CD4-positive, alpha-beta memory T cell (primary cell): ENCODE results near the gene TMEM119. TPM values are rescaled to one million over a fixed set of nuclear protein-coding genes. Genes with fewer than 3 reads are reported as not detected.

Source experiments
- CTCF ChIA-PET: fragments of 350-600 bp; sonication (Branson Sonifier 250); formaldehyde crosslinking; loops from one replicate; lab custom pipeline; 2021; ENCODE audit warnings: inconsistent platforms; ENCODE audit not compliant: partially characterized antibody; lab: Charles Lee
- POLR2A ChIA-PET: fragments of 350-600 bp; sonication (Branson Sonifier 250); formaldehyde crosslinking; loops from one replicate; lab custom pipeline; 2021; ENCODE audit not compliant: partially characterized antibody; lab: Charles Lee
- DNase-seq, 5 donors: peaks; one replicate each; pipeline versions ENCODE4 v3.0.0 to v3.0.0-alpha.2; 2020 to 2022; ENCODE audit warnings: mixed read lengths in 1 of 5
- H3K27ac ChIP-seq: one replicate; pipeline ENCODE4 v1.7.0; 2013; ENCODE audit warnings: low read depth, low read length
- H3K27me3 ChIP-seq: 2 replicates; pipeline ENCODE4 v1.7.0; 2013; ENCODE audit warnings: mild to moderate bottlenecking, low read length, moderate library complexity; ENCODE audit not compliant: insufficient read depth
- H3K36me3 ChIP-seq: 2 replicates; pipeline ENCODE4 v1.7.0; 2013; ENCODE audit warnings: mild to moderate bottlenecking, low read length, moderate library complexity; ENCODE audit not compliant: insufficient read depth
- H3K4me1 ChIP-seq: 2 replicates; pipeline ENCODE4 v1.7.0; 2013; ENCODE audit warnings: mild to moderate bottlenecking, low read length, moderate library complexity; ENCODE audit not compliant: insufficient read depth
- H3K4me3 ChIP-seq, 2 donors: one replicate each; pipeline ENCODE4 v1.7.0; 2013; ENCODE audit warnings: low read length in 2 of 2, mild to moderate bottlenecking in 1 of 2
- H3K9me3 ChIP-seq, 2 donors: one replicate each; pipeline ENCODE4 v1.7.0; 2013; ENCODE audit warnings: low read length in 2 of 2, control low read depth in 1 of 2; ENCODE audit not compliant: control insufficient read depth in 1 of 2
- H3K27ac Mint-ChIP-seq, 7 donors: one replicate each; pipeline ENCODE4 v1.8.0; 2020 to 2021; ENCODE audit warnings: mixed read lengths in 7 of 7, mild to moderate bottlenecking in 6 of 7, inconsistent platforms in 3 of 7, moderate library complexity in 3 of 7
- H3K27me3 Mint-ChIP-seq, 2 donors: one replicate each; pipeline ENCODE4 v1.8.0; 2020 to 2021; ENCODE audit warnings: mixed read lengths in 2 of 2
- H3K36me3 Mint-ChIP-seq, 2 donors: one replicate each; pipeline ENCODE4 v1.8.0; 2020 to 2021; ENCODE audit warnings: mixed read lengths in 2 of 2, inconsistent platforms in 1 of 2, mild to moderate bottlenecking in 1 of 2
- H3K4me1 Mint-ChIP-seq, 4 donors: one replicate each; pipeline ENCODE4 v1.8.0; 2020 to 2021; ENCODE audit warnings: mixed read lengths in 4 of 4, mild to moderate bottlenecking in 1 of 4
- H3K4me3 Mint-ChIP-seq, 8 donors: one replicate each; pipeline ENCODE4 v1.8.0; 2020 to 2021; ENCODE audit warnings: mixed read lengths in 8 of 8, mild to moderate bottlenecking in 7 of 8, moderate library complexity in 6 of 8, inconsistent platforms in 3 of 8
- H3K9me3 Mint-ChIP-seq, 8 donors: one replicate each; pipeline ENCODE4 v1.8.0; 2020 to 2021; ENCODE audit warnings: mixed read lengths in 8 of 8, mild to moderate bottlenecking in 5 of 8, inconsistent platforms in 3 of 8, moderate library complexity in 1 of 8
- intact Hi-C: fragments of 100-400 bp; cut with micrococcal nuclease; formaldehyde crosslinking; loops from one replicate; pipeline ENCODE4 v1.15.1; 2023
- polyA plus RNA-seq, 2 donors: library from polyadenylated mRNA; unstranded; fragments of 300-500 nt; fragmentation: Illumina TruSeq; gene quantifications; one replicate each; pipeline ENCODE4 v1.2.3, GENCODE V29; 2021
- total RNA-seq, 2 experiments: library from RNA; stranded (reverse); gene quantifications; one replicate each; pipeline ENCODE4 v1.2.3, GENCODE V29; 2021

TMEM119 gene
- total and polyA plus RNA-seq, 4 experiments from 2014 or later, result 0.30 to 0.58 (median 0.42) TPM; not detected in 1

DNA sequence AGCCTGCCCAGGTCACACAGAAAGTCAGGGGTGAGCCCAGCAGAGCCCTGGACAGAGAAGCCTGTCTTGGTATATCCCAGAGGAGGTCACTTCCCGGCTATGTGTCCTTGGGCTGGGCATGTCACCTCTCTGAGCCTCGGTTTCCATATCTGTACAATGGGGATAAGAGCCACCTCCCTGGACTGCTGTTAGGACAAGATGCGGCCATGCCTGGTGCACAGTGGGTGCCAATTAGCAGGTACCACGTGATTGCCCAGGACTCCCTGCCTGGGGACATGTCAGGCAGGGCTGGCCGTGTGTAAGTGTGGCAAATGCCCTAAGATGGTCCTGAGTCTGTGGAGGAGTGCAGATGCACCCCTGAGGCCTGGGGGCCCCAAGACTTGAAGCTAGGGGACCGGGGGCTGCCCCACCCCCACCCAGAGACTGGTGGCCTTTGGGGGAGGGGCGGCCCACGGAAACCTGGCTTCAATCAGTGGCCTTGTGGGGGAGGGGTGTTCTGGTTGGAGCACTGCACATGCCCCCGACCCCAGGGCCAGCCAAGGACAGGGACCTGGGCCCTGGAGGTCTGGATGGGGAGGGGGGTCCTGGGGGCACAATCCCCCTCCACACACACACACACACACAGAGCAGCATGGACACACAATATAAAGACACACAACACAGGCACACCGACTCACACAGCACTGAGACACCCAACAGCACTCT lies 878 bp downstream of the TMEM119 start:
- Mint-ChIP-seq H3K36me3 (no peaks in the 10 kb centered on the region), H3K27me3 (no peaks in the 10 kb centered on the region), H3K27ac (peak overlapping the region in 1 of 7 donors; percentile 28), H3K4me1 (no peaks in the 10 kb centered on the region), H3K9me3 (no peaks in the 10 kb centered on the region), H3K4me3 (no peak overlapping the region)
- CTCF ChIA-PET, result interaction anchor here (2.0 kb wide), 1 partner anchor 21 kb away, joined by 7 read pairs; no protein-coding TSS in a partner anchor
- H3K9me3 ChIP-seq, result no peaks in the 10 kb centered on the region
- H3K36me3 ChIP-seq, result no peaks in the 10 kb centered on the region
- POLR2A ChIA-PET, result no interaction called here
- intact Hi-C loops, result no loop called here
- DNase-seq, result no peak
- H3K27me3 ChIP-seq, result no peaks in the 10 kb centered on the region
- H3K4me3 ChIP-seq, result no peak overlapping the region
- H3K27ac ChIP-seq, result no peak overlapping the region
- H3K4me1 ChIP-seq, result no peaks in the 10 kb centered on the region

DNA sequence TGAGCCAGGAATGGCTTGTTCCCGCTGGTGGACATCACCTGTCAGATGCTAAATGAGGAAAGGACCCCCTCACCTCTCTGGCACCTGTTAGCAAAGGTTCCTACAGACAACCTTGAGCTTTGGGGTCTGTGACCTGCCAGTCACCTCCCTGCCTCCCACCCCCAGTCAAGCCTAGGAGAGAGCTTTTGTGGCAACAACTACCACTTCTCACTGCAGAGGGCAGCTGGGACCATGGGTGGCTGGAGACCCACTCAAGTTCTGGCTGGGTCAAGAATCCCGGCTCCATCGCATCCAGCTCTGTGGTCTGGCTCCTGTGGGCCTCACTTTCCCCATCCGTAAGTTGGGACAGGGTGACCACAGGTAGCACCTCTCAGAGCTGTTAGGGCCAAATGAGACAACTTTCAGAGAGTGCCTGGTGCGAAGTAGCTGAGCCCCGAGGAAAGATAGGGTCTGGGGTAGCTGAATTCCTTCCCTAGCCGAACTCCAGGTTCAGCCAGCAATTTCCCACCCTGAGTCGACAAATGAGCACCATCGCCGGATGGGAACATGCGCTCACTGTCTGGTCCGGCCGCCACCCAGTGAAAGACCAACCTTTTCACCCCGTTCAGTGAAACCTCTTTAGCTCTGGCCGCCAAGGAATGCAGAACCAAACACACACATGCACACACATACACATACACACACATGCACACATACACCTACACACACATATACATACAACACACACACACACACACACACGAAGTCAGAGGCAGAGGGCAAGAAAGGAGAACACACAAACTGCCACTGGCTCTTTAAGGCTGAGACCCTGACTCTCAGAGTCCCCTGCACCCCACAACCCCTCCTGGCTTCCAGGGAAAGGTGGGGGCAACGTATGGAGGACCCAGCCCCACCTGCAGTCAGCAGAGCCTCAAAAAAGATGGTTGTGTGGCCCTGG lies 1.9 kb downstream of the TMEM119 start:
- no peaks in the 10 kb centered on the region for H3K36me3 Mint-ChIP-seq
- Histone ChIP-seq H3K9me3 (no peaks in the 10 kb centered on the region), H3K36me3 (no peaks in the 10 kb centered on the region), H3K4me1 (no peaks in the 10 kb centered on the region), H3K27me3 (no peaks in the 10 kb centered on the region), H3K27ac (no peak overlapping the region), H3K4me3 (no peak overlapping the region)
- no peak overlapping the region for H3K27ac Mint-ChIP-seq
- no peak for DNase-seq
- H3K4me1 Mint-ChIP-seq, result no peaks in the 10 kb centered on the region
- no peaks in the 10 kb centered on the region for H3K9me3 Mint-ChIP-seq
- ChIA-PET CTCF (interaction anchor here (1.5 kb wide), 1 partner anchor 22 kb away, joined by 4 read pairs; no protein-coding TSS in a partner anchor), POLR2A (no interaction called here)
- no peak overlapping the region for H3K4me3 Mint-ChIP-seq
- intact Hi-C loops, result no loop called here
- no peaks in the 10 kb centered on the region for H3K27me3 Mint-ChIP-seq

GRCh38 chr12:108594960-108595710 lies 2.7 kb downstream of the TMEM119 start:
- Histone ChIP-seq H3K27ac (no peak overlapping the region), H3K27me3 (no peaks in the 10 kb centered on the region), H3K4me1 (no peaks in the 10 kb centered on the region), H3K9me3 (no peaks in the 10 kb centered on the region), H3K36me3 (no peaks in the 10 kb centered on the region), H3K4me3 (no peak overlapping the region)
- H3K4me1 Mint-ChIP-seq, result no peaks in the 10 kb centered on the region
- no peaks in the 10 kb centered on the region for H3K9me3 Mint-ChIP-seq
- H3K27ac Mint-ChIP-seq, result no peak overlapping the region
- POLR2A ChIA-PET, result no interaction called here
- no peaks in the 10 kb centered on the region for H3K36me3 Mint-ChIP-seq
- no peak for DNase-seq
- H3K4me3 Mint-ChIP-seq, result no peak overlapping the region
- intact Hi-C loops, result no loop called here
- no peaks in the 10 kb centered on the region for H3K27me3 Mint-ChIP-seq
- CTCF ChIA-PET, result interaction anchor here (1.5 kb wide), 1 partner anchor 23 kb away, joined by 4 read pairs; no protein-coding TSS in a partner anchor

DNA sequence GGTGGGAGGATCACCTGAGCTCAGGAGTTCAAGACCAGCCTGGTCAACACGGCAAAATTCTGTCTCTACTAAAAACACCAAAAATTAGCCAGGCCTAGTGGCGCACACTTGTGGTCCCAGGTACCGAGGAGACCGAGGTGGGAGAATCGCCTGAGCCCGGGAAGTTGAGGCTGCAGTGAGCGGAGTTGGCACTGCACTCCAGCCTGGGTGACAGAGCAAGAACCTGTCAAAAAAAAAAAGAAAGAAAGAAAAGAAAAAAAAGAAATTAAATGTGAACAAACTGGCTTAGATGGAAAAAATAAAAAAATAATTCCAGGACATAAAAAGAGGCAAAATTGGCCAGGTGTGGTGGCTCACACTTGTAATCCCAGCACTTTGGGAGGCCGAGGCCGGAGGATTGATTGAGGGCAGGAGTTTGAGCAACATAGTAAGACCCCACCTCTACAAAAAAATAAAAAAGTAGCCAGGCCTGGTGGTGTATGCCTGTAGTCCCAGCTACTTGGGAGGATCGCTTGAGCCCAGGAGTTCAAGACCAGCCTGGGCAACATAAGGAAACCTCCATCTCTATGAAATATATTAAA lies 3.5 kb downstream of the TMEM119 start:
- Mint-ChIP-seq H3K36me3 (no peaks in the 10 kb centered on the region), H3K4me3 (no peak overlapping the region), H3K27ac (no peak overlapping the region), H3K9me3 (no peaks in the 10 kb centered on the region), H3K27me3 (no peaks in the 10 kb centered on the region), H3K4me1 (no peaks in the 10 kb centered on the region)
- Histone ChIP-seq H3K4me3 (no peak overlapping the region), H3K36me3 (no peaks in the 10 kb centered on the region), H3K4me1 (no peaks in the 10 kb centered on the region), H3K27me3 (no peaks in the 10 kb centered on the region), H3K27ac (no peak overlapping the region), H3K9me3 (no peaks in the 10 kb centered on the region)
- POLR2A ChIA-PET, result no interaction called here
- intact Hi-C loops, result no loop called here
- DNase-seq, result no peak
- CTCF ChIA-PET, result interaction anchor here (1.5 to 1.9 kb wide), 2 partner anchors 23 kb away, joined by 4 to 6 read pairs; no protein-coding TSS in a partner anchor

DNA sequence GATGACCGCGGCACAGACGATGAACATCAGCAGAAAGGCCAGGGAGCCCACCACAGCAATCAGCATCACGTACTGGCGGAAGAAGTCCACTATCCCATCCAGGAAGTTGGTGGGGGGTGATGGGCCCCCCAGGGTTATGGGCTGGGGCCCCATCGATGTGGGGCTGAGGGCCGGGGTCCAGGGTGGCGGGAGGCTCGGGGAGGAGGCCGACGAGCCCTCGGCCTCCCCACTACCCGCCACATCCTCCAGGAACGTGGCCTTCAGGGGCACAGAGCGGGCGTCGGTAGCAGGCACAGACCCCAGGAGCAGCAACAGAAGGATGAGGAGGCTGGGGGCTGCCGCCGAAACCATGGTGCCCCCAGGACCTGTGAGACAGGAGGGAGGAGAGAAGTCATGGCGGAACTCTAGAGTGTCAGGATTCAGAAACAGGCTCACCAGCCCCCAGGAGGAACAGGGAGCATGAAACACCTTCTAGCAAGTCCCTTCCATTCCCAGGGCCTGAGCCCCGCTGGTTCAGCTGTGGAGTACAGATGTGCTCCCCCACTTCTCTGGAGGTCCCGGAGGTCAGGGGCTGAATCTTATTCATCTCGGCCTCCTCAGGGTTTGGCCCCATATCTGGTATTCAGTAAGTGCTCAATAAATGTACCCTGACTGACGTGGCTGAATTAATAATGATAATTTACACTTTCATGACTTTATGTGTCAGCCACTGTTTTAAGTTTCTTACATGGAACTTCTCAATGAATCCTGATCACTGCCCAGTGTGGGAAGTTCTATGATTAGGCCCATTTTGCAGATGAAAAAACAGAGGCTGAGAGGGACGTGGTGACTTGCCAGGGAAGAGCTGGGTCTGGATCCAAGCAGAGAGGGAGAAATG lies 5.6 kb downstream of the TMEM119 start:
- Mint-ChIP-seq H3K27me3 (no peaks in the 10 kb centered on the region), H3K9me3 (no peaks in the 10 kb centered on the region), H3K27ac (no peak overlapping the region), H3K36me3 (no peaks in the 10 kb centered on the region), H3K4me3 (no peak overlapping the region), H3K4me1 (no peaks in the 10 kb centered on the region)
- ChIA-PET CTCF (interaction anchor here (1.9 kb wide), 1 partner anchor 26 kb away, joined by 6 read pairs; no protein-coding TSS in a partner anchor), POLR2A (interaction anchor here (0.6 kb wide), 1 partner anchor 18 kb away, joined by 3 read pairs; no protein-coding TSS in a partner anchor)
- Histone ChIP-seq H3K4me1 (no peaks in the 10 kb centered on the region), H3K27ac (no peak overlapping the region), H3K9me3 (no peaks in the 10 kb centered on the region), H3K27me3 (no peaks in the 10 kb centered on the region), H3K4me3 (no peak overlapping the region), H3K36me3 (no peaks in the 10 kb centered on the region)
- intact Hi-C loops, result no loop called here
- no peak for DNase-seq

- Mint-ChIP-seq H3K27ac (no peak overlapping the region), H3K36me3 (no peaks in the 10 kb centered on the region), H3K4me3 (no peak overlapping the region), H3K4me1 (no peaks in the 10 kb centered on the region), H3K9me3 (no peaks in the 10 kb centered on the region), H3K27me3 (no peaks in the 10 kb centered on the region)
- Histone ChIP-seq H3K4me3 (no peak overlapping the region), H3K9me3 (no peaks in the 10 kb centered on the region), H3K27ac (no peak overlapping the region), H3K36me3 (no peaks in the 10 kb centered on the region), H3K27me3 (no peaks in the 10 kb centered on the region), H3K4me1 (no peaks in the 10 kb centered on the region)
- intact Hi-C loops, result no loop called here
- DNase-seq, result no peak
- ChIA-PET POLR2A (interaction anchor here (0.6 kb wide), 1 partner anchor 17 kb away, joined by 3 read pairs; no protein-coding TSS in a partner anchor), CTCF (no interaction called here)
Observed at GRCh38 chr12:108591267-108591980, 6.5 kb downstream of the TMEM119 start.
